Sigmoid colon (tissue), 4 donors: ENCODE data around the gene ZNF774.

ENCODE experiments used
- EP300 ChIP-seq, 4 donors: sonication (generic); formaldehyde crosslinking; IDR thresholded peaks; one replicate each; pipeline ENCODE4 v1.6.1; 2017; ENCODE audit warnings: antibody characterized with exemption in 4 of 4
- POLR2A ChIP-seq, 2 donors: fragments of 450-650 bp; IDR thresholded peaks; one replicate each; pipeline ENCODE4 v1.6.1; 2016; ENCODE audit warnings: antibody characterized with exemption in 2 of 2, mild to moderate bottlenecking in 2 of 2, moderate library complexity in 2 of 2
- POLR2AphosphoS5 ChIP-seq, 4 donors: sonication (generic); formaldehyde crosslinking; IDR thresholded peaks; one replicate each; pipeline ENCODE4 v1.6.1; 2017; ENCODE audit warnings: antibody characterized with exemption in 4 of 4
- TF ChIP-seq, protein P1 (sequence below), 4 experiments: fragments of 450-650 bp in 3 of 4; fragments of 200-600 bp in 1 of 4; IDR thresholded peaks; one replicate each; pipeline ENCODE4 v1.5.1; 2016 to 2019; ENCODE audit warnings: antibody characterized with exemption in 4 of 4, mild to moderate bottlenecking in 3 of 4, moderate library complexity in 2 of 4

- TF ChIP-seq POLR2A (IDR thresholded peaks at IDR 0.05): no peak
- TF ChIP-seq POLR2AphosphoS5 (IDR thresholded peaks at IDR 0.05): no peak
- TF ChIP-seq, protein P1, sequence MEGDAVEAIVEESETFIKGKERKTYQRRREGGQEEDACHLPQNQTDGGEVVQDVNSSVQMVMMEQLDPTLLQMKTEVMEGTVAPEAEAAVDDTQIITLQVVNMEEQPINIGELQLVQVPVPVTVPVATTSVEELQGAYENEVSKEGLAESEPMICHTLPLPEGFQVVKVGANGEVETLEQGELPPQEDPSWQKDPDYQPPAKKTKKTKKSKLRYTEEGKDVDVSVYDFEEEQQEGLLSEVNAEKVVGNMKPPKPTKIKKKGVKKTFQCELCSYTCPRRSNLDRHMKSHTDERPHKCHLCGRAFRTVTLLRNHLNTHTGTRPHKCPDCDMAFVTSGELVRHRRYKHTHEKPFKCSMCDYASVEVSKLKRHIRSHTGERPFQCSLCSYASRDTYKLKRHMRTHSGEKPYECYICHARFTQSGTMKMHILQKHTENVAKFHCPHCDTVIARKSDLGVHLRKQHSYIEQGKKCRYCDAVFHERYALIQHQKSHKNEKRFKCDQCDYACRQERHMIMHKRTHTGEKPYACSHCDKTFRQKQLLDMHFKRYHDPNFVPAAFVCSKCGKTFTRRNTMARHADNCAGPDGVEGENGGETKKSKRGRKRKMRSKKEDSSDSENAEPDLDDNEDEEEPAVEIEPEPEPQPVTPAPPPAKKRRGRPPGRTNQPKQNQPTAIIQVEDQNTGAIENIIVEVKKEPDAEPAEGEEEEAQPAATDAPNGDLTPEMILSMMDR (IDR thresholded peaks at IDR 0.05): no peak
- TF ChIP-seq EP300 (IDR thresholded peaks at IDR 0.05): no peak
These were observed 13.6 kb upstream of the ZNF774 start for GRCh38 chr15:90338532-90338931.
